Chondrocyte (in vitro differentiated cells): Measurements from ENCODE around the gene CREB1. TPM values are rescaled to one million over a fixed set of nuclear protein-coding genes. Genes with fewer than 3 reads are reported as not detected.
"Not testable (repeated sequence)": the region's sequence is repeated elsewhere in the genome, so short reads cannot be mapped to it uniquely, and the experiment has no call there.

Experiments
- DNase-seq: peaks from one replicate; pipeline ENCODE4 v3.0.0; 2021; ENCODE audit warnings: mixed read lengths, low spot score
- H3K27ac Mint-ChIP-seq: one replicate; pipeline ENCODE4 v1.8.0; 2021; ENCODE audit warnings: mild to moderate bottlenecking, moderate library complexity, mixed read lengths; ENCODE audit not compliant: unreplicated experiment
- H3K27me3 Mint-ChIP-seq: 2 replicates; pipeline ENCODE4 v1.8.0; 2021; ENCODE audit warnings: low read depth, mixed read lengths
- H3K36me3 Mint-ChIP-seq: 2 replicates; pipeline ENCODE4 v1.8.0; 2021; ENCODE audit warnings: low read depth, mixed read lengths
- H3K4me1 Mint-ChIP-seq: 2 replicates; pipeline ENCODE4 v1.8.0; 2021; ENCODE audit warnings: low read depth, mild to moderate bottlenecking, mixed read lengths
- H3K4me3 Mint-ChIP-seq: one replicate; pipeline ENCODE4 v1.8.0; 2021; ENCODE audit warnings: mild to moderate bottlenecking, moderate library complexity, mixed read lengths; ENCODE audit not compliant: unreplicated experiment
- H3K9me3 Mint-ChIP-seq: 2 replicates; pipeline ENCODE4 v1.8.0; 2021; ENCODE audit warnings: low read depth, mixed read lengths
- CTCF ChIP-seq: fragments of 200-600 bp; sonication (generic); IDR thresholded peaks from 2 replicates; pipeline ENCODE4 v1.5.0; 2021; ENCODE audit warnings: antibody characterized with exemption, mild to moderate bottlenecking, moderate library complexity
- total RNA-seq: library from RNA; stranded (reverse); gene quantifications from 3 replicates; pipeline ENCODE4 v1.2.1, GENCODE V29; 2021

The CREB1 gene
- total RNA-seq, 1 donor from 2014 or later: 54.2 TPM

- no peaks in the 10 kb centered on the region for H3K27me3 Mint-ChIP-seq
- H3K4me3 Mint-ChIP-seq: no peak overlapping the region
- H3K4me1 Mint-ChIP-seq: peaks cover 16% of the 10 kb centered on the region
These were observed 103.9 kb downstream of the CREB1 start for GRCh38 chr2:207633686-207634085.

GRCh38 chr2:207635468-207636200 lies 105.9 kb downstream of the CREB1 start:
- Mint-ChIP-seq H3K4me1 (peaks cover 16% of the 10 kb centered on the region), H3K27ac (no peak overlapping the region), H3K27me3 (no peaks in the 10 kb centered on the region), H3K9me3 (peaks cover 3% of the 10 kb centered on the region), H3K4me3 (no peak overlapping the region), H3K36me3 (no peaks in the 10 kb centered on the region)
- DNase-seq: no peak
- TF ChIP-seq CTCF: no peak

More at GRCh38 chr2:207633686-207634085, 103.9 kb downstream of the CREB1 start:
- no peak for TF ChIP-seq CTCF
- no peak overlapping the region for H3K27ac Mint-ChIP-seq
- H3K9me3 Mint-ChIP-seq: no peaks in the 10 kb centered on the region
- no peak for DNase-seq
- no peaks in the 10 kb centered on the region for H3K36me3 Mint-ChIP-seq

GRCh38 chr2:207639288-207639687 lies 109.5 kb downstream of the CREB1 start:
- not testable (repeated sequence) for H3K27ac Mint-ChIP-seq, H3K9me3 Mint-ChIP-seq, H3K4me3 Mint-ChIP-seq, DNase-seq, H3K36me3 Mint-ChIP-seq, H3K27me3 Mint-ChIP-seq
- H3K4me1 Mint-ChIP-seq: peaks cover 10% of the 10 kb centered on the region

- no peak for TF ChIP-seq CTCF
- H3K9me3 Mint-ChIP-seq: peaks cover 3% of the 10 kb centered on the region
- no peak overlapping the region for H3K27ac Mint-ChIP-seq
- no peak overlapping the region for H3K4me3 Mint-ChIP-seq
- DNase-seq: no peak
- no peaks in the 10 kb centered on the region for H3K36me3 Mint-ChIP-seq
- peaks cover 10% of the 10 kb centered on the region for H3K4me1 Mint-ChIP-seq
- H3K27me3 Mint-ChIP-seq: no peaks in the 10 kb centered on the region
These were observed 110.4 kb downstream of the CREB1 start for GRCh38 chr2:207640160-207640559.

GRCh38 chr2:207640661-207641060 lies 110.9 kb downstream of the CREB1 start:
- TF ChIP-seq CTCF: no peak
- H3K4me1 Mint-ChIP-seq: peaks cover 10% of the 10 kb centered on the region
- no peak overlapping the region for H3K27ac Mint-ChIP-seq
- DNase-seq: no peak
- peaks cover 3% of the 10 kb centered on the region for H3K9me3 Mint-ChIP-seq
- no peak overlapping the region for H3K4me3 Mint-ChIP-seq
- no peaks in the 10 kb centered on the region for H3K36me3 Mint-ChIP-seq
- no peaks in the 10 kb centered on the region for H3K27me3 Mint-ChIP-seq

- TF ChIP-seq CTCF: no peak
- DNase-seq: no peak
- Mint-ChIP-seq H3K27me3 (no peaks in the 10 kb centered on the region), H3K4me1 (no peaks in the 10 kb centered on the region), H3K27ac (no peak overlapping the region), H3K9me3 (peaks cover 3% of the 10 kb centered on the region), H3K36me3 (no peaks in the 10 kb centered on the region), H3K4me3 (no peak overlapping the region)
These were observed 114.1 kb downstream of the CREB1 start for GRCh38 chr2:207643892-207644291.

- not testable (repeated sequence) for H3K27ac Mint-ChIP-seq, DNase-seq, H3K27me3 Mint-ChIP-seq, H3K4me3 Mint-ChIP-seq, H3K36me3 Mint-ChIP-seq, H3K9me3 Mint-ChIP-seq, H3K4me1 Mint-ChIP-seq
These were observed 116.8 kb downstream of the CREB1 start for GRCh38 chr2:207646582-207646981.
